GM18519 (cell line): Measurements from ENCODE around the gene TIGD4.
"Not testable (repeated sequence)": the region's sequence is repeated elsewhere in the genome, so short reads cannot be mapped to it uniquely, and the experiment has no call there.

Experiments used
- ATAC-seq: cut with Tn5 transposase; IDR thresholded peaks from one replicate; pipeline ENCODE4 v1.9.1; 2021; ENCODE audit warnings: mild to moderate bottlenecking, moderate library complexity; ENCODE audit not compliant: unreplicated experiment, low FRiP score

TIGD4 gene

GRCh38 chr4:152784490-152785350 lies 5.2 kb upstream of the TIGD4 start:
- no peak for ATAC-seq

GRCh38 chr4:152780267-152780778 lies 793 bp upstream of the TIGD4 start:
- no peak for ATAC-seq

- peak; percentile 1 for ATAC-seq
Measured at GRCh38 chr4:152778656-152779512, 646 bp downstream of the TIGD4 start.

GRCh38 chr4:152777488-152777887 lies 2.0 kb downstream of the TIGD4 start:
- no peak for ATAC-seq

- no peak for ATAC-seq
Measured at GRCh38 chr4:152776352-152776751, 3.2 kb downstream of the TIGD4 start.

- ATAC-seq = no peak
Measured at GRCh38 chr4:152773953-152774352, 5.6 kb downstream of the TIGD4 start.

- no peak for ATAC-seq
Measured at GRCh38 chr4:152773339-152773738, 6.2 kb downstream of the TIGD4 start.

GRCh38 chr4:152771741-152772533 lies 7.6 kb downstream of the TIGD4 start:
- peak; percentile 67 for ATAC-seq

GRCh38 chr4:152765069-152765737 lies 14.3 kb downstream of the TIGD4 start:
- ATAC-seq = not testable (repeated sequence)

- ATAC-seq = no peak
Measured at GRCh38 chr4:152763796-152764195, 15.7 kb downstream of the TIGD4 start.

GRCh38 chr4:152748619-152749018 lies 30.9 kb downstream of the TIGD4 start:
- ATAC-seq = no peak

- ATAC-seq = no peak
Measured at GRCh38 chr4:152747444-152747843, 32.1 kb downstream of the TIGD4 start.

- no peak for ATAC-seq
Measured at GRCh38 chr4:152738827-152739226, 40.7 kb downstream of the TIGD4 start.

GRCh38 chr4:152735906-152736305 lies 43.6 kb downstream of the TIGD4 start:
- no peak for ATAC-seq

- no peak for ATAC-seq
Measured at GRCh38 chr4:152735396-152735859, 44.1 kb downstream of the TIGD4 start.

- no peak for ATAC-seq
Measured at GRCh38 chr4:152734699-152735050, 44.9 kb downstream of the TIGD4 start.

GRCh38 chr4:152734015-152734698 lies 45.4 kb downstream of the TIGD4 start:
- no peak for ATAC-seq

GRCh38 chr4:152731997-152732396 lies 47.5 kb downstream of the TIGD4 start:
- ATAC-seq = no peak

GRCh38 chr4:152729466-152729865 lies 50.1 kb downstream of the TIGD4 start:
- no peak for ATAC-seq
